ENCODE measurements around the gene TMEM114.

- TF ChIP-seq EP300 (IDR thresholded peaks at IDR 0.05) (no peak), CTCF (IDR thresholded peaks at IDR 0.05) (no peak)
These were observed 20.8 kb upstream of the TMEM114 start for GRCh38 chr16:8611122-8611521.

Measured in stomach (tissue), 4 donors.